Panc1 (cell line): ENCODE results near the gene CYP21A2. TPM values are rescaled to one million over a fixed set of nuclear protein-coding genes. Genes with fewer than 3 reads are reported as not detected.
"Not testable (repeated sequence)": the region's sequence is repeated elsewhere in the genome, so short reads cannot be mapped to it uniquely, and the experiment has no call there.

Experiments used
- ATAC-seq: fragments of 200-7000 bp; cut with Tn5 transposase; 2 replicates; pipeline ENCODE4 v1.9.1; 2020; ENCODE audit warnings: mild to moderate bottlenecking, moderate library complexity
- BruUV-seq: library from RNA; stranded (reverse); fragments of 400-500 nt; replicated peaks from 2 replicates; lab custom pipeline; 2021; lab: Mats Ljungman, UMichigan
- CTCF ChIA-PET: fragments of 300-600 bp; sonication (Branson Sonifier 250); formaldehyde crosslinking; loops from one replicate; lab custom pipeline; 2022; ENCODE audit warnings: antibody characterized with exemption; lab: Charles Lee
- POLR2A ChIA-PET: fragments of 300-600 bp; sonication (Branson Sonifier 250); formaldehyde crosslinking; loops from one replicate; lab custom pipeline; 2022; ENCODE audit warnings: antibody characterized with exemption; lab: Charles Lee
- DNase-seq: peaks from one replicate; pipeline ENCODE4 v3.0.0-alpha.2; 2010; ENCODE audit warnings: low read depth, low spot score
- H3K27ac ChIP-seq: 2 replicates; pipeline ENCODE4 v1.5.1; 2011; ENCODE audit warnings: mild to moderate bottlenecking, low read length, inconsistent platforms
- H3K27me3 ChIP-seq: fragments of 200-500 bp; sonication (Bioruptor generic); 2 replicates; pipeline ENCODE4 v1.6.0; 2014; ENCODE audit warnings: low read length, inconsistent platforms; ENCODE audit not compliant: control insufficient read depth, insufficient read depth
- H3K36me3 ChIP-seq: fragments of 200-500 bp; sonication (Bioruptor generic); 2 replicates; pipeline ENCODE4 v1.5.1; 2014; ENCODE audit warnings: inconsistent platforms, mild to moderate bottlenecking, low read length, moderate library complexity; ENCODE audit not compliant: control insufficient read depth, insufficient read depth
- H3K4me1 ChIP-seq: 2 replicates; pipeline ENCODE4 v1.5.1; 2011; ENCODE audit warnings: inconsistent platforms, mild to moderate bottlenecking, low read length, moderate library complexity; ENCODE audit not compliant: control insufficient read depth, insufficient read depth
- H3K4me3 ChIP-seq, 2 experiments: 2 replicates each; pipeline ENCODE4 v1.5.1; 2011 to 2012; ENCODE audit warnings: low read depth in 2 of 2, low read length in 2 of 2, mild to moderate bottlenecking in 2 of 2, inconsistent platforms in 1 of 2, moderate library complexity in 1 of 2
- H3K9me3 ChIP-seq: fragments of 200-500 bp; sonication (Bioruptor generic); 2 replicates; pipeline ENCODE4 v1.5.1; 2014; ENCODE audit warnings: low read depth, mild to moderate bottlenecking, inconsistent platforms, low read length, moderate library complexity; ENCODE audit not compliant: control insufficient read depth, insufficient read depth
- CTCF ChIP-seq: fragments of 450-650 bp; IDR thresholded peaks from 2 replicates; pipeline ENCODE4 v1.5.1; 2017; ENCODE audit warnings: mild to moderate bottlenecking
- POLR2AphosphoS5 ChIP-seq: IDR thresholded peaks from 2 replicates; pipeline ENCODE4 v1.6.1; 2012; ENCODE audit warnings: mild to moderate bottlenecking, low read depth, low read length, moderate library complexity
- TCF7L2 ChIP-seq: IDR thresholded peaks from 2 replicates; pipeline ENCODE4 v1.6.1; 2011; ENCODE audit warnings: mild to moderate bottlenecking, low read depth, low read length, inconsistent platforms
- in situ Hi-C: cut with HindIII; loops from 2 replicates; pipeline ENCODE4 v1.10.0; 2016; ENCODE audit warnings: low sequenced_read_pairs, low pct_unique_long_range_greater_than_20kb
- intact Hi-C: fragments of 100-400 bp; cut with micrococcal nuclease; formaldehyde crosslinking; loops from one replicate; pipeline ENCODE4 v1.10.0; 2022; ENCODE audit not compliant: unreplicated experiment
- total RNA-seq: library from RNA; stranded (reverse); gene quantifications from one replicate; pipeline ENCODE4 v1.2.1, GENCODE V29; 2021; ENCODE audit not compliant: unreplicated experiment

The CYP21A2 gene
- total RNA-seq, 1 experiment from 2014 or later = 1.1 TPM

DNA sequence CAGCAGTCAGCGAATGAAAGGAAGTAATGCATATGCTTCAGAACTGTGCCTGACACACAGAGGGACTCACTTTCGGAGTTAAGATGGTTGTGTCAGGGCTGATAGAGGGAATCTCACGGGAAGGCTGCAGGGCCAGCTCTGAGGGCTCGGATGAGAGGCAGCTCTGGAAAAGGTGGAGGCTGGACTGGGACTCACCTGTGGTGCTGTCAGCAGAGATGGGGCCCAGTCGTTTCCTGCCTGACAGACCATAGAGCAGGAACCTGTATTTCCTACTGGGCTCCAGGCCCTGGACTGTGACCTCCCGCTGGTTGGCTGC is 9.3 kb downstream of the CYP21A2 start:
- in situ Hi-C loops = no loop called here
- no peak overlapping the region for H3K27ac ChIP-seq
- no TSS peak for BruUV-seq
- H3K4me3 ChIP-seq = no peak overlapping the region
- ChIA-PET CTCF (interaction anchor here (0.6 to 0.8 kb wide), 2 partner anchors 24 to 1500 kb away, joined by 4 read pairs; no protein-coding TSS in a partner anchor), POLR2A (no interaction called here)
- H3K27me3 ChIP-seq = no peaks in the 10 kb centered on the region
- ATAC-seq (no peak), DNase-seq (no peak)
- H3K36me3 ChIP-seq = no peaks in the 10 kb centered on the region
- no peaks in the 10 kb centered on the region for H3K9me3 ChIP-seq
- no peaks in the 10 kb centered on the region for H3K4me1 ChIP-seq
- intact Hi-C loops = no loop called here
- TF ChIP-seq CTCF (no peak), POLR2AphosphoS5 (no peak)

- no TSS peak for BruUV-seq
- Histone ChIP-seq H3K4me1 (no peaks in the 10 kb centered on the region), H3K36me3 (no peaks in the 10 kb centered on the region), H3K27me3 (no peaks in the 10 kb centered on the region), H3K4me3 (no peak overlapping the region), H3K9me3 (no peaks in the 10 kb centered on the region), H3K27ac (no peak overlapping the region)
- intact Hi-C loops = no loop called here
- DNase-seq (peak; percentile 27), ATAC-seq (peak; percentile 90)
- ChIA-PET POLR2A (no interaction called here), CTCF (interaction anchor here (0.6 to 0.9 kb wide), 3 partner anchors 9 to 1499 kb away, joined by 3 to 4 read pairs (median 4); no protein-coding TSS in a partner anchor)
- in situ Hi-C loops = no loop called here
- TF ChIP-seq POLR2AphosphoS5 (no peak), CTCF (peak; percentile 95), TCF7L2 (no peak)
These were observed 9.9 kb downstream of the CYP21A2 start for GRCh38 chr6:32047855-32048766.

DNA sequence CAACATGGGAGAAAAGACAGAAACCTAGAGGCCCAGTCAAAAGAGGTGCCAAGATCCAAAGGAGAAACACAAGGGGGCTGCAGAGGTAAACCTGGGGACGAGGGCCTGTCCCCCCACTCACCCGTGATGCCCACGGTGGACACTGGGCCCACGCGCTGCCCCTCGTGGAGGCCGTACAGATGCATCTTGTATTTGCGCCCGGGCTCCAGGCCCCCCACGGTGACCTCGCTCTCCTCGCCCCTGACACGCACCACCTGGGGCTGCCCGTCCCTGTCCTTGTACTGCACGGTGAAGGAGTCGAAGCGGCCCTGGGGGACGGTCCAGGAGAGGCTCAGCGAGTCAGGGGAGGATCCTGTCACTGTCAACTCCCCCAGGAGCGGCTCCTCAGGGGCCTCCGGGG is 10.9 kb downstream of the CYP21A2 start:
- H3K27me3 ChIP-seq, H3K4me3 ChIP-seq, H3K27ac ChIP-seq, in situ Hi-C loops, H3K36me3 ChIP-seq, H3K4me1 ChIP-seq, H3K9me3 ChIP-seq, ATAC-seq, intact Hi-C loops, DNase-seq, POLR2A ChIA-PET, BruUV-seq: not testable (repeated sequence)
- CTCF ChIA-PET = interaction anchor here (0.6 kb wide), 2 partner anchors 45 to 137 kb away, joined by 3 to 6 read pairs; no protein-coding TSS in a partner anchor

DNA sequence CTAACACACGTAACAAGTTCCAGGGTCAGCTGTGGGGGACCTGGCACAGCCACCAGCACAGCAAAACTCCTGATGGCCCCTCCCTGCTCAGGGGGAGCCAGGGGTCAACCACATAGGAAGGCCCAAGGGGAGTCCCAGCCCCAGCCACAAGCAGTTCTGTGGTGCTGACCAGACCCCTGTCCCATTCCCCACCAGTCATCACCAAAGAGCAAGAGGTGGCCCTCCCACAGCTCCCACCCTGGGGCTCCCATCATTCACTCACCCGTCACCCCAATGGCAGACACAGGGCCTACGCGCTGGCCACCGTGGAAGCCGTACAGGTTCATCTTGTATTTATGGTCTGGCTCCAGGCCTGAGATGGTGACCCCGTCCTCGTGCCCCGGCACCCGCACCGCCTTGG is 11.5 kb downstream of the CYP21A2 start:
- H3K27me3 ChIP-seq, H3K4me1 ChIP-seq, H3K27ac ChIP-seq, BruUV-seq, CTCF ChIA-PET, in situ Hi-C loops, H3K9me3 ChIP-seq, DNase-seq, H3K36me3 ChIP-seq, POLR2A ChIA-PET, intact Hi-C loops, H3K4me3 ChIP-seq, ATAC-seq: not testable (repeated sequence)
